ENCODE measurements around the gene PLXNA4.

Gene PLXNA4

DNA sequence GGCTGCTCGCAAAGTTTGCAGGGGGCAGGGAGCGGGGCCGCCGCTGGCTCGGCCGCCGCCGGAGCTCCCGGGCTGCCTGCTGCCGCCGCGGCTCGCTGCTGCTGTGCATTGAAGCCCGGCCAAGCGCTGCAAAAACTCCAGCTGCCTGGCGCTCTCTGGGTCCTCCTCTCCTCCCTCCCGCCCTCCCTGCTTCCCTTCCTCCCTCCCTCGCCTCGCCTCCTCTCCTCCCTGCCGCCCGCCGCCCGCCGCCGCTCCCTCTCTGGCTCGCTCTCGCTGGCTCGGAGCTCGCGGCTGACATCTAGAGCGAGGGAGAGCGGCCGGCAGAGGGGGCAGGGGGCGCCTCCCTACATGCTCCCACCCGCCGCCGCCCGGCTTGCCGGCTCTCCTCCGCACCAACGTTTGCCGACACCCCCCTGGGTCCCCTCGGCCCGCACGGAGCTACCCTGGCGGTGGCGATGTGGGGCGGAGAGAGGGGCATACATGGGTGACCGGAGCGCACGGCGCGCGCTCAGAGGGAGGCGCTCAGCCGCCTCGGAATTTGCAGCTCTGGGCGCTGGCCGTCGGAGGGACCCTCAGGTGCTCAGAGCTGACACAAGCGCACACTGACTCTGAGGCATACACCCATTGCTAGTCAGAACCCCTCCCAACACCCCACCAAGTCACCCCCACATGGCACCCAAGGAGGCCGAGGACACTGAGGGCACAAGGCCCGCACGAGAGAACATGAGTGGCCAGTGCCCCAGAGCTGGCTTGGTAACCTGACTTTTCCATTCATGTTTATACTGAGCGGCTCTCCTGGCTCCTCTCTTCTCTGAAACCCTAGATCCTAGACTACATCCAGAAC, 1.2 kb upstream of the PLXNA4 start (continued):
- peak; percentile 63; the same call in 1 of the 2 replicates for TF ChIP-seq ZBTB6 (tag by site-specific recombination; IDR thresholded peaks at IDR 0.05)
- TF ChIP-seq, protein P1, sequence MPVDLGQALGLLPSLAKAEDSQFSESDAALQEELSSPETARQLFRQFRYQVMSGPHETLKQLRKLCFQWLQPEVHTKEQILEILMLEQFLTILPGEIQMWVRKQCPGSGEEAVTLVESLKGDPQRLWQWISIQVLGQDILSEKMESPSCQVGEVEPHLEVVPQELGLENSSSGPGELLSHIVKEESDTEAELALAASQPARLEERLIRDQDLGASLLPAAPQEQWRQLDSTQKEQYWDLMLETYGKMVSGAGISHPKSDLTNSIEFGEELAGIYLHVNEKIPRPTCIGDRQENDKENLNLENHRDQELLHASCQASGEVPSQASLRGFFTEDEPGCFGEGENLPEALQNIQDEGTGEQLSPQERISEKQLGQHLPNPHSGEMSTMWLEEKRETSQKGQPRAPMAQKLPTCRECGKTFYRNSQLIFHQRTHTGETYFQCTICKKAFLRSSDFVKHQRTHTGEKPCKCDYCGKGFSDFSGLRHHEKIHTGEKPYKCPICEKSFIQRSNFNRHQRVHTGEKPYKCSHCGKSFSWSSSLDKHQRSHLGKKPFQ (tag by site-specific recombination; IDR thresholded peaks at IDR 0.05) = no peak
- peak; percentile 87 for TF ChIP-seq ZIC2 (tag by site-specific recombination; IDR thresholded peaks at IDR 0.05)
- TF ChIP-seq ZNF596 (tag by site-specific recombination; IDR thresholded peaks at IDR 0.05) = peak; percentile 70; the same call in 1 of the 2 replicates
- peak; percentile 75 for TF ChIP-seq ZNF600 (tag by site-specific recombination; IDR thresholded peaks at IDR 0.05)
- TF ChIP-seq ZNF449 (tag by site-specific recombination; IDR thresholded peaks at IDR 0.05) = 0 out of 2 replicates have a peak, but pooled peaks have one; percentile 28
- no peak for TF ChIP-seq ZNF416 (tag by site-specific recombination; IDR thresholded peaks at IDR 0.05)
- peak; percentile 59 for TF ChIP-seq ZNF335 (tag by site-specific recombination; conservative IDR thresholded peaks at IDR 0.05)
- TF ChIP-seq ZXDB (tag by site-specific recombination; IDR thresholded peaks at IDR 0.05) = 0 out of 2 replicates have a peak, but pooled peaks have one; percentile 15
- no peak for TF ChIP-seq ZNF404 (tag by site-specific recombination; IDR thresholded peaks at IDR 0.05)
- TF ChIP-seq ZNF398 (tag by site-specific recombination; IDR thresholded peaks at IDR 0.05) = peak; percentile 92
- TF ChIP-seq ZNF521 (tag by site-specific recombination; IDR thresholded peaks at IDR 0.05) = no peak
- TF ChIP-seq ZNF426 (tag by site-specific recombination; IDR thresholded peaks at IDR 0.05) = no peak
- TF ChIP-seq ZNF548 (tag by site-specific recombination; IDR thresholded peaks at IDR 0.05) = no peak

DNA sequence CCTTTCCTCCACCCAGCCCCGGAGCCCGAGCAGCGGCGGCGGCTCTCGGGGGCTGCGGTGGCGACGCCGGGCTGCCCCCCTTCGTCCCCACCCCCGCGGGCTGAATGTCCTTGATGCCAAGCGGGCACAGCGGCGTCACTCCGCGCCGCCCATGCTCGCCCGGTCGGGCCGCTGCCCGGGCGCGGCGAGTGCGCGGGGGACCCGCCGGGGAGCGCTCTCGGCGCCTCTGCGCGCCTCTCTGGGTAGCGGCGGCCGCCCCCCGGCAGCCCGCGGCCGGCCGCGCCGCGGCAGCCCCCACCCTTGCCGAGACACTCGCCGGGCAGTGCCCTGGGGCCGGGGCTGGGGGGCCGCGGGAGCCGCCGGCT, 433 bp upstream of the PLXNA4 start:
- Histone ChIP-seq H3K36me3 (ENCODE audit: control insufficient read depth in 2 of 2, insufficient read depth in 1 of 2, low read length in 2 of 2) (no peaks in the 10 kb centered on the region), H3K4me1 (ENCODE audit: control insufficient read depth, insufficient read depth, low read length) (peaks cover 3% of the 10 kb centered on the region; the same call in 1 of the 2 replicates), H3K4me3 (ENCODE audit: low read depth, low read length) (peak overlapping the region; percentile 47), H3K9me3 (ENCODE audit: control insufficient read depth, insufficient read depth, low read depth, low read length) (no peaks in the 10 kb centered on the region), H3K27ac (ENCODE audit: extremely low read depth, low read depth, low read length) (peak overlapping the region; percentile 34; the same call in 1 of the 2 replicates)
- POLR2A ChIA-PET = interaction anchor here (0.5 kb wide), 1 partner anchor 325 kb away, joined by 5 read pairs; no protein-coding TSS in a partner anchor
- CTCF ChIA-PET = interaction anchor here (0.6 to 1.8 kb wide), 6 partner anchors 10 to 858 kb away, joined by 3 to 10 read pairs (median 4); no protein-coding TSS in a partner anchor
- TF ChIP-seq ZNF335 (tag by site-specific recombination; conservative IDR thresholded peaks at IDR 0.05) (peak; percentile 39; the same call in 1 of the 2 replicates), ZNF561 (tag by site-specific recombination; IDR thresholded peaks at IDR 0.05; ENCODE audit: borderline replicate concordance) (0 out of 2 replicates have a peak, but pooled peaks have one; percentile 9), ZNF140 (tag by site-specific recombination; IDR thresholded peaks at IDR 0.05) (no peak), ZNF362 (tag by site-specific recombination; IDR thresholded peaks at IDR 0.05) (no peak), ZNF202 (tag by site-specific recombination; IDR thresholded peaks at IDR 0.05; ENCODE audit: borderline replicate concordance) (no peak), ZNF571 (tag by site-specific recombination; IDR thresholded peaks at IDR 0.05) (no peak), ZNF10 (tag by site-specific recombination; IDR thresholded peaks at IDR 0.05) (no peak), INSM2 (tag by site-specific recombination; IDR thresholded peaks at IDR 0.05) (no peak), ZNF211 (tag by site-specific recombination; IDR thresholded peaks at IDR 0.05; ENCODE audit: low read depth) (no peak), ZNF548 (tag by site-specific recombination; IDR thresholded peaks at IDR 0.05) (no peak), ZNF670 (tag by site-specific recombination; IDR thresholded peaks at IDR 0.05; ENCODE audit: low read depth) (no peak), FEZF1 (tag by site-specific recombination; IDR thresholded peaks at IDR 0.05) (no peak)
- TF ChIP-seq, protein P2, sequence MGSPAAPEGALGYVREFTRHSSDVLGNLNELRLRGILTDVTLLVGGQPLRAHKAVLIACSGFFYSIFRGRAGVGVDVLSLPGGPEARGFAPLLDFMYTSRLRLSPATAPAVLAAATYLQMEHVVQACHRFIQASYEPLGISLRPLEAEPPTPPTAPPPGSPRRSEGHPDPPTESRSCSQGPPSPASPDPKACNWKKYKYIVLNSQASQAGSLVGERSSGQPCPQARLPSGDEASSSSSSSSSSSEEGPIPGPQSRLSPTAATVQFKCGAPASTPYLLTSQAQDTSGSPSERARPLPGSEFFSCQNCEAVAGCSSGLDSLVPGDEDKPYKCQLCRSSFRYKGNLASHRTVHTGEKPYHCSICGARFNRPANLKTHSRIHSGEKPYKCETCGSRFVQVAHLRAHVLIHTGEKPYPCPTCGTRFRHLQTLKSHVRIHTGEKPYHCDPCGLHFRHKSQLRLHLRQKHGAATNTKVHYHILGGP (tag by site-specific recombination; IDR thresholded peaks at IDR 0.05) = no peak

All from HEK293 (cell line).